HG03108 (cell line): ENCODE results near the gene CCL25.

Source experiments
- ATAC-seq: cut with Tn5 transposase; IDR thresholded peaks from one replicate; pipeline ENCODE4 v1.9.1; 2021; ENCODE audit warnings: moderate library complexity; ENCODE audit not compliant: unreplicated experiment

The CCL25 gene

DNA sequence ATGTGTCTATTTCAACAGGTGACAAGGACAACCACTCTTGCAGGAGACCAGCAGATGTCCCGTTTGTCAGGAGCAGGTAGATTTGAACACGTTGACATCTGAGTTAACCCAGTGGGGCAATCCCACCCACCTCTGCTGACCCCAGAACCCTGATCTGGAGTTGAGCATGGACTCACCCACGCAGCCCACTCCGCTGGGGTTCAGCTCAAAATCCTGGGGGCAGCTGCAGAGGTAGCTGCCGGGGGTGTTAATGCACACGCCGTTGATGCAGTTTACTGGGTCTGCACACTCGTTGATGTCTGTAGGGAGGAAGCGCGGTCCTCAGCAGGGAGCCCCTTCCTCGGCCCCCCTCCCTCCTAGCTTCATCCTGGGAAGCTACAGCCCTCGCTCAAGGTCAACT, 56.9 kb downstream of the CCL25 start:
- ATAC-seq = no peak

GRCh38 chr19:8109890-8110662, 57.5 kb downstream of the CCL25 start:
- no peak for ATAC-seq

DNA sequence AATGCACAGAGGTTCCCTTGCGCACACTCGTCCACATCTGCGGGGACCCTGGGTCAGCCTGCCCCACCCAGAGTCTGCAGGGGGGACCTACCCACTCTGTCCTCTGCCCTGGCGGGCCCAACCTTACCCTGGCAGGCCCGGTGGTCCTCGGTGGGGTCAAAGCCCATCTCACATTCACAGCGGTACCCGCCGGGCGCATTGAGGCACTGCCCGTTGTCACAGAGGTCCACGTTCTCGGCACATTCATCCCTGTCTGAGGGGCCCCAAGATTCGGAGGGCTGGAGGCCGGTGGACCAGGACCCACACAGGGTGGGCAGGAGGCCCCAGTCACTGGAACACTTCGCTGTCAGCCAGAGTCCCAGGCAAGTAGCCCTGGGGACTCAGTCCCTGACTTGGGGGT, 58.4 kb downstream of the CCL25 start:
- no peak for ATAC-seq

- no peak for ATAC-seq
These were observed 58.8 kb downstream of the CCL25 start for GRCh38 chr19:8111376-8111775.
